Keratinocyte (primary cell): ENCODE measurements around the gene SPDYE3. TPM values are rescaled to one million over a fixed set of nuclear protein-coding genes. Genes with fewer than 3 reads are reported as not detected.
A peak's percentile ranks its signal among the peaks of the same experiment; 100 is the strongest.
"Not testable (repeated sequence)": the region's sequence is repeated elsewhere in the genome, so short reads cannot be mapped to it uniquely, and the experiment has no call there.

Experiments
- DNase-seq: peaks from one replicate; pipeline ENCODE4 v3.0.0-alpha.2; 2011; ENCODE audit warnings: low read depth, missing footprints, low spot score
- FAIRE-seq: peaks from 2 replicates; lab custom pipeline; 2011; peaks lifted over from hg19 to GRCh38; lab: Jason Lieb, UNC
- H2AFZ ChIP-seq: 2 replicates; pipeline ENCODE4 v1.6.0; 2012; ENCODE audit warnings: low read length, control low read depth, inconsistent platforms; ENCODE audit not compliant: control insufficient read depth
- H3K27ac ChIP-seq: 2 replicates; pipeline ENCODE4 v1.5.1; 2011; ENCODE audit warnings: low read length; ENCODE audit not compliant: control insufficient read depth, insufficient read depth
- H3K27me3 ChIP-seq: 3 replicates; pipeline ENCODE4 v1.6.0; 2011; ENCODE audit warnings: low read length; ENCODE audit not compliant: control insufficient read depth, insufficient read depth; ENCODE audit errors: extremely low read depth
- H3K36me3 ChIP-seq, 2 experiments: 2 replicates in 1 of 2; 3 replicates in 1 of 2; pipeline ENCODE4 v1.5.1; 2011; ENCODE audit warnings: low read length in 2 of 2, mild to moderate bottlenecking in 1 of 2; ENCODE audit not compliant: control insufficient read depth in 2 of 2, insufficient read depth in 2 of 2; ENCODE audit errors: extremely low read depth in 1 of 2
- H3K4me1 ChIP-seq: 3 replicates; pipeline ENCODE4 v1.5.1; 2011; ENCODE audit warnings: low read length; ENCODE audit not compliant: control insufficient read depth, insufficient read depth; ENCODE audit errors: extremely low read depth
- H3K4me2 ChIP-seq: 3 replicates; pipeline ENCODE4 v1.6.0; 2011; ENCODE audit warnings: low read depth, low read length; ENCODE audit not compliant: control insufficient read depth, insufficient read depth; ENCODE audit errors: extremely low read depth
- H3K4me3 ChIP-seq, 3 experiments: fragments of 200-600 bp in 1 of 3; sonication (generic) in 1 of 3; 2 replicates in 2 of 3; 3 replicates in 1 of 3; pipeline ENCODE4 v1.5.1; 2011 to 2016; ENCODE audit warnings: low read length in 3 of 3, mild to moderate bottlenecking in 3 of 3, control low read depth in 2 of 3, inconsistent platforms in 1 of 3, low read depth in 1 of 3, mixed read lengths in 1 of 3, mixed run types in 1 of 3, moderate library complexity in 1 of 3; ENCODE audit not compliant: control insufficient read depth in 2 of 3, insufficient read depth in 2 of 3; ENCODE audit errors: extremely low read depth in 1 of 3
- H3K79me2 ChIP-seq: 2 replicates; pipeline ENCODE4 v1.6.0; 2012; ENCODE audit warnings: low read length; ENCODE audit not compliant: control insufficient read depth, insufficient read depth
- H3K9ac ChIP-seq: 3 replicates; pipeline ENCODE4 v1.6.0; 2011; ENCODE audit warnings: low read length; ENCODE audit not compliant: control insufficient read depth, insufficient read depth; ENCODE audit errors: extremely low read depth
- H3K9me1 ChIP-seq: 3 replicates; pipeline ENCODE4 v1.6.0; 2011; ENCODE audit warnings: low read length; ENCODE audit not compliant: control insufficient read depth, insufficient read depth; ENCODE audit errors: extremely low read depth
- H3K9me3 ChIP-seq: 2 replicates; pipeline ENCODE4 v1.5.1; 2012; ENCODE audit warnings: low read depth, low read length; ENCODE audit not compliant: control insufficient read depth
- H4K20me1 ChIP-seq: 3 replicates; pipeline ENCODE4 v1.6.0; 2011; ENCODE audit warnings: low read length; ENCODE audit not compliant: control insufficient read depth, insufficient read depth; ENCODE audit errors: extremely low read depth
- CTCF ChIP-seq, 3 experiments: IDR thresholded peaks in 1 of 3; conservative IDR thresholded peaks in 1 of 3; optimal IDR thresholded peaks in 1 of 3; 2 replicates in 2 of 3; 3 replicates in 1 of 3; pipeline versions ENCODE3 to v1.5.1; 2011; ENCODE audit warnings: low read length in 3 of 3, mild to moderate bottlenecking in 3 of 3, moderate library complexity in 2 of 3, control low read depth in 1 of 3, inconsistent platforms in 1 of 3; ENCODE audit not compliant: insufficient read depth in 2 of 3; ENCODE audit errors: extremely low read depth in 1 of 3
- EZH2 ChIP-seq: IDR thresholded peaks from one replicate; pipeline ENCODE4 v1.6.1; 2012; ENCODE audit warnings: inconsistent platforms, mild to moderate bottlenecking, low read length, moderate library complexity
- dilution Hi-C: fragments of 300-500 bp; cut with MboI; formaldehyde crosslinking; loops from one replicate; pipeline ENCODE4 v1.7.0; 2020; ENCODE audit warnings: low sequenced_read_pairs; ENCODE audit not compliant: extremely low pct_ligation_motif_present
- polyA plus RNA-seq, 5 experiments: library from polyadenylated mRNA; depleted of rRNA in 3 of 5; stranded (reverse) in 3 of 5; stranded (forward) in 1 of 5; unstranded in 1 of 5; fragments of >200 nt; gene quantifications; 1 replicate in 1 of 5; 2 replicates in 3 of 5; 3 replicates in 1 of 5; pipeline versions ENCODE4 v1.2.1 to v1.2.3, GENCODE V29; 2011 to 2012; ENCODE audit warnings: missing spikeins in 2 of 5, low read depth in 1 of 5, low replicate concordance in 1 of 5

The SPDYE3 gene
- polyA plus RNA-seq, 1 donor (not counting 4 experiments of a cell fraction or from before 2014, with no cell fraction given), result not detected

DNA sequence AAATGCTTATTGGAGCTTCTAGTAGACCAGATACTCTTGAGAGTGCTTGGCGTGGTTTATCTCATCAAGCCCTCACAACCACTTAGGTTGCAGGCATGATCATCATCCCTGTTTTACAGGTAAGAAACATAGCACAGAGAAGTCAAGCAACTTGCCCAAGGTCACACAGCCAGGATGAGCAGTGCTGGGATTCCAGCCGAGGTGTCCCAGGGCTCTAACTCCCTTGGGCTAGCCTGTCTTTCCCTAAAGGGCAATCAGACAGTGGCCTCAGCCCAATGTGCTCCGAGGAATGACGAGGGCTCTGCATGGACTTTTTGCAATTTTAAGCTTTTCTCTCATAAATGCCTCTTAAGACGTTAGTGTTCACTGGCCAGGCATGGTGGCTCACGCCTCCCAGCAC is 39.9 kb upstream of the SPDYE3 start:
- Histone ChIP-seq H3K4me3 (no peak overlapping the region), H3K27me3 (no peaks in the 10 kb centered on the region), H3K4me2 (no peak overlapping the region), H3K79me2 (no peaks in the 10 kb centered on the region), H3K9ac (no peak overlapping the region), H4K20me1 (no peaks in the 10 kb centered on the region), H3K9me1 (no peaks in the 10 kb centered on the region), H2AFZ (no peak overlapping the region), H3K27ac (no peak overlapping the region), H3K9me3 (no peaks in the 10 kb centered on the region), H3K36me3 (no peaks in the 10 kb centered on the region), H3K4me1 (peaks cover 6% of the 10 kb centered on the region)
- TF ChIP-seq EZH2 (no peak), CTCF (optimal IDR thresholded peaks at IDR 0.05 in 1 of 3, IDR thresholded peaks at IDR 0.05 in 1 of 3, conservative IDR thresholded peaks at IDR 0.05 in 1 of 3; ENCODE audit: extremely low read depth in 1 of 3, insufficient read depth in 2 of 3, low read length in 3 of 3) (no peak)
- dilution Hi-C loops, result no loop called here
- FAIRE-seq, result no peak
- no peak for DNase-seq

DNA sequence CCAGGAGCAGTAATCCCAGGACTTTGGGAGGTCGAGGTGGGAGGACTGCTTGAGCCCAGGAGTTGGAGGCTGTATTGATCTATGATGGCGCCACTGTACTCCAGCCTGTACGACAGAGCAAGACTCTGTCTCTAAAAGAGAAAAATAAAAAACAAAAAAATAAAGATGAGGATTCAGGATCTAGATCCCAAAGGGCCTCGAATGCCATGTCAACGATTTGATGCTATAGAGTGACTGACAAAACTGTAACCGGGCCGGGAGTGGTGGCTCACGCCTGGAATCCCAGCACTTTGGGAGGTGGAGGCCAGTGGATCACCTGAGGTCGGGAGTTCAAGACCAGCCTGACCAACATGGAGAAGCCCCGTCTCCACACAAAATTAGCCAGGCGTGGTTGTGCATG is 38.6 kb upstream of the SPDYE3 start:
- H3K79me2 ChIP-seq, dilution Hi-C loops, DNase-seq, H3K4me3 ChIP-seq, H3K27me3 ChIP-seq, H3K36me3 ChIP-seq, H3K27ac ChIP-seq, H2AFZ ChIP-seq, H4K20me1 ChIP-seq, FAIRE-seq, H3K9me3 ChIP-seq, H3K4me1 ChIP-seq, H3K4me2 ChIP-seq, H3K9ac ChIP-seq, H3K9me1 ChIP-seq: not testable (repeated sequence)

- H3K9ac ChIP-seq, H2AFZ ChIP-seq, H3K36me3 ChIP-seq, H3K27me3 ChIP-seq, H4K20me1 ChIP-seq, H3K27ac ChIP-seq, DNase-seq, H3K79me2 ChIP-seq, H3K9me3 ChIP-seq, H3K4me3 ChIP-seq, H3K4me2 ChIP-seq, FAIRE-seq, H3K4me1 ChIP-seq, dilution Hi-C loops, H3K9me1 ChIP-seq: not testable (repeated sequence)
These were observed 38.0 kb upstream of the SPDYE3 start for GRCh38 chr7:100269306-100270045.

GRCh38 chr7:100270046-100270918 is 37.2 kb upstream of the SPDYE3 start:
- H3K27me3 ChIP-seq, FAIRE-seq, H3K27ac ChIP-seq, H4K20me1 ChIP-seq, H3K9ac ChIP-seq, DNase-seq, H2AFZ ChIP-seq, H3K79me2 ChIP-seq, H3K9me3 ChIP-seq, dilution Hi-C loops, H3K36me3 ChIP-seq, H3K4me1 ChIP-seq, H3K9me1 ChIP-seq: not testable (repeated sequence)
- Histone ChIP-seq H3K4me3 (peak overlapping the region in 1 of 3 experiments; percentile 42), H3K4me2 (peak overlapping the region; percentile 29)
